Tibial nerve (tissue), 4 donors: ENCODE data around the gene LHFPL3. TPM values are rescaled to one million over a fixed set of nuclear protein-coding genes. Genes with fewer than 3 reads are reported as not detected.
"Not testable (repeated sequence)": the region's sequence is repeated elsewhere in the genome, so short reads cannot be mapped to it uniquely, and the experiment has no call there.

ENCODE experiments used
- DNase-seq, 2 donors: peaks; one replicate each; pipeline ENCODE4 v3.0.0-alpha.2; 2019; ENCODE audit warnings: low spot score in 2 of 2
- H3K27ac ChIP-seq, 4 donors: fragments of 200-600 bp; sonication (generic) in 3 of 4; one replicate each; pipeline ENCODE4 v1.5.1; 2017 to 2019; ENCODE audit warnings: mild to moderate bottlenecking in 1 of 4
- H3K27me3 ChIP-seq, 2 donors: fragments of 200-600 bp; sonication (generic) in 1 of 2; one replicate each; pipeline versions ENCODE4 v1.5.1 to v1.6.0; 2017 to 2019
- H3K36me3 ChIP-seq, 3 donors: fragments of 200-600 bp; sonication (generic); one replicate each; pipeline ENCODE4 v1.5.1; 2018 to 2019
- H3K4me1 ChIP-seq, 4 donors: fragments of 200-600 bp; sonication (generic) in 3 of 4; one replicate each; pipeline ENCODE4 v1.5.1; 2017 to 2019
- H3K4me3 ChIP-seq, 4 donors: fragments of 200-600 bp; sonication (generic) in 3 of 4; one replicate each; pipeline ENCODE4 v1.5.1; 2017 to 2019; ENCODE audit warnings: mild to moderate bottlenecking in 1 of 4, moderate library complexity in 1 of 4
- H3K9me3 ChIP-seq, 4 donors: fragments of 200-600 bp; sonication (generic) in 3 of 4; one replicate each; pipeline ENCODE4 v1.5.1; 2017 to 2019
- EP300 ChIP-seq, 2 donors: sonication (generic); formaldehyde crosslinking; IDR thresholded peaks; one replicate each; pipeline ENCODE4 v1.6.1; 2017; ENCODE audit warnings: antibody characterized with exemption in 2 of 2, mild to moderate bottlenecking in 1 of 2
- POLR2A ChIP-seq, 2 donors: fragments of 450-650 bp; IDR thresholded peaks; one replicate each; pipeline ENCODE4 v1.6.1; 2017; ENCODE audit warnings: antibody characterized with exemption in 2 of 2, mild to moderate bottlenecking in 2 of 2, moderate library complexity in 2 of 2
- WGBS, 2 donors: methylation state at CpG; one replicate each; pipeline ENCODE4 v1.1.5; 2018; 5-methylcytosine and 5-hydroxymethylcytosine counted together
- total RNA-seq, 4 donors: library from RNA; depleted of rRNA; stranded (reverse); fragments of >200 nt; gene quantifications; one replicate each; pipeline ENCODE4 v1.1.0, GENCODE V29; 2016
- TF ChIP-seq, protein P1 (sequence below), 5 experiments: fragments of 200-600 bp in 3 of 5; fragments of 450-650 bp in 2 of 5; sonication (generic) in 3 of 5; IDR thresholded peaks; one replicate each; pipeline ENCODE4 v1.5.1; 2016 to 2019; ENCODE audit warnings: antibody characterized with exemption in 5 of 5, mild to moderate bottlenecking in 3 of 5, moderate library complexity in 2 of 5

The LHFPL3 gene
- total RNA-seq: not detected

DNA sequence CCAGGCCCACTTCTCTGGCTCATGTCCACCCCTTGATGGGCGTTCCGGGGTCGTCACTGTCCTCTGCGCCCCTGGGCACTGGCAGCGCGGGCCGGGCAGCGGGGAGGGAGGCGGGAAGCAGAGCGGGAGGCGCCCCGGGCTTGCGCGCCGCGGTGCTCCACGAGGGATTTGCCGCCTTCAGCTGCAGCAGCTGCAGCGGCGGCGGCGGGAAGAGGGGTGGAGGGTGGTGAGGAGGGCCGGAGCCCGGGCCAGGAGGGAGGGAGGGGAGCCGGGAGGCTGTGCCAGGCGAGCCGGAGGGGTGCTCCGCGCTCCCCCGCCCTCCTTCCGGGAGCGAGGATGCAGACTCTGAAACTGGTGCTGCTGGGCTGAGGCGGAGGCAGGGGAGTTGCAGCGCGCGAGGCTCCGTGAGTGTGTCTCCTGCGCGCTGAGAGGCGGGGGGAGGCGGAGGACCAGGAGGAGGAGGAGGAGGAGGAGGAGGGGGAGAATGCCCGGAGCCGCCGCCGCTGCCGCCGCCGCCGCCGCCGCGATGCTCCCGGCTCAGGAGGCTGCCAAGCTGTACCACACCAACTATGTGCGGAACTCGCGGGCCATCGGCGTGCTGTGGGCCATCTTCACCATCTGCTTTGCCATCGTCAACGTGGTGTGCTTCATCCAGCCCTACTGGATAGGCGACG lies at the start of gene LHFPL3:
Gene LHFPL3, plus strand, starts transcription at position 308 of the 674 bp plus-strand sequence.
- peak within 1 kb of the TSS in 2 of 4 donors; percentile 1 to 34 for H3K4me3 ChIP-seq
- H3K4me1 ChIP-seq: peaks cover 0 to 22% (median 0%) of the 10 kb centered on the region in 4 donors
- no peak within 1 kb of the TSS for H3K27ac ChIP-seq
- WGBS, 2 donors: 0 to 1% methylated on average over 58 to 59 of the region's 62 CpGs
- no peak for DNase-seq
- peaks cover 0 to 54% of the 10 kb centered on the region in 2 donors for H3K27me3 ChIP-seq
- H3K9me3 ChIP-seq: no peaks in the 10 kb centered on the region
- no peak for TF ChIP-seq EP300 (IDR thresholded peaks at IDR 0.05)
- TF ChIP-seq, protein P1, sequence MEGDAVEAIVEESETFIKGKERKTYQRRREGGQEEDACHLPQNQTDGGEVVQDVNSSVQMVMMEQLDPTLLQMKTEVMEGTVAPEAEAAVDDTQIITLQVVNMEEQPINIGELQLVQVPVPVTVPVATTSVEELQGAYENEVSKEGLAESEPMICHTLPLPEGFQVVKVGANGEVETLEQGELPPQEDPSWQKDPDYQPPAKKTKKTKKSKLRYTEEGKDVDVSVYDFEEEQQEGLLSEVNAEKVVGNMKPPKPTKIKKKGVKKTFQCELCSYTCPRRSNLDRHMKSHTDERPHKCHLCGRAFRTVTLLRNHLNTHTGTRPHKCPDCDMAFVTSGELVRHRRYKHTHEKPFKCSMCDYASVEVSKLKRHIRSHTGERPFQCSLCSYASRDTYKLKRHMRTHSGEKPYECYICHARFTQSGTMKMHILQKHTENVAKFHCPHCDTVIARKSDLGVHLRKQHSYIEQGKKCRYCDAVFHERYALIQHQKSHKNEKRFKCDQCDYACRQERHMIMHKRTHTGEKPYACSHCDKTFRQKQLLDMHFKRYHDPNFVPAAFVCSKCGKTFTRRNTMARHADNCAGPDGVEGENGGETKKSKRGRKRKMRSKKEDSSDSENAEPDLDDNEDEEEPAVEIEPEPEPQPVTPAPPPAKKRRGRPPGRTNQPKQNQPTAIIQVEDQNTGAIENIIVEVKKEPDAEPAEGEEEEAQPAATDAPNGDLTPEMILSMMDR (IDR thresholded peaks at IDR 0.05): no peak
- no peak for TF ChIP-seq POLR2A (IDR thresholded peaks at IDR 0.05)
- H3K36me3 ChIP-seq: no peaks in the 10 kb centered on the region

DNA sequence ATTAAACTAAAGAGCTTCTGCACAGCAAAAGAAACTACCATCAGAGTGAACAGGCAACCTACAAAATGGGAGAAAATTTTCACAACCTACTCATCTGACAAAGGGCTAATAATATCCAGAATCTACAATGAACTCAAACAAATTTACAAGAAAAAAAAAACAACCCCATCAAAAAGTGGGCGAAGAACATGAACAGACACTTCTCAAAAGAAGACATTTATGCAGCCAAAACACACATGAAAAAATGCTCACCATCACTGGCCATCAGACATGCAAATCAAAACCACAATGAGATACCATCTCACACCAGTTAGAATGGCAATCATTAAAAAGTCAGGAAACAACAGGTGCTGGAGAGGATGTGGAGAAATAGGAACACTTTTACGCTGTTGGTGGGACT lies 46.7 kb upstream of the LHFPL3 start:
- H3K4me3 ChIP-seq, H3K27me3 ChIP-seq, H3K27ac ChIP-seq, H3K9me3 ChIP-seq, H3K4me1 ChIP-seq, DNase-seq, H3K36me3 ChIP-seq: not testable (repeated sequence)
- WGBS, 2 donors: 77 to 80% methylated on average over 2 of the region's 2 CpGs

- TF ChIP-seq EP300 (IDR thresholded peaks at IDR 0.05) (no peak), POLR2A (IDR thresholded peaks at IDR 0.05) (no peak)
- TF ChIP-seq, protein P1 (IDR thresholded peaks at IDR 0.05): no peak
- Histone ChIP-seq H3K4me3 (no peak overlapping the region), H3K27me3 (no peaks in the 10 kb centered on the region), H3K9me3 (no peaks in the 10 kb centered on the region), H3K27ac (no peak overlapping the region), H3K36me3 (no peaks in the 10 kb centered on the region), H3K4me1 (no peaks in the 10 kb centered on the region)
- DNase-seq: no peak
- 26 to 33% methylated on average over 1 of the region's 1 CpG for WGBS, 2 donors
Observed at GRCh38 chr7:104286839-104287238, 41.6 kb upstream of the LHFPL3 start.

GRCh38 chr7:104288137-104288536 lies 40.3 kb upstream of the LHFPL3 start:
- Histone ChIP-seq H3K4me1 (no peaks in the 10 kb centered on the region), H3K36me3 (no peaks in the 10 kb centered on the region), H3K9me3 (no peaks in the 10 kb centered on the region), H3K4me3 (no peak overlapping the region), H3K27ac (no peak overlapping the region), H3K27me3 (no peaks in the 10 kb centered on the region)
- TF ChIP-seq, protein P1 (IDR thresholded peaks at IDR 0.05): no peak
- TF ChIP-seq EP300 (IDR thresholded peaks at IDR 0.05) (no peak), POLR2A (IDR thresholded peaks at IDR 0.05) (no peak)
- DNase-seq: no peak
- 87 to 98% methylated on average over 1 of the region's 1 CpG for WGBS, 2 donors

DNA sequence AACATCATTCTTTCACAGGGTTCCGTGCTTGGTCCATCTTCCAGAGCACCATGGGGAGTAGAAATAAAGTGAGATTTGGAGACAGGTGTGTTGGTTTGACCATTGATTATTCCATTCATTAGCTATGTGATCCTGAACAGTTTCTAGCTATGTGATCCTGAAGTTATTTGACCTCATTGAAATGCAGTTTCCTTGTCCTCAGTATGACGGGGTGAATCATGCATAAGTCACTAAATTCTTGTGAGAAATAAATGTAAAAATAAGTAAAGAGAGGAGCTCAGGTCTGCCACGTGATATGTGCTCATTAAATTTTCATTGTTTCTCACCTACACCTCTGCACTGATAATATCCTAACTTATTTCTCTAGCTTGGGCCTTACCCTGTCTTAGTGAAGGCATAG lies 34.1 kb upstream of the LHFPL3 start:
- Histone ChIP-seq H3K4me1 (no peaks in the 10 kb centered on the region), H3K27ac (no peak overlapping the region), H3K36me3 (no peaks in the 10 kb centered on the region), H3K27me3 (no peaks in the 10 kb centered on the region), H3K4me3 (no peak overlapping the region), H3K9me3 (no peaks in the 10 kb centered on the region)
- WGBS, 2 donors: 77% methylated on average over 3 of the region's 3 CpGs
- TF ChIP-seq, protein P1 (IDR thresholded peaks at IDR 0.05): no peak
- TF ChIP-seq POLR2A (IDR thresholded peaks at IDR 0.05) (no peak), EP300 (IDR thresholded peaks at IDR 0.05) (no peak)
- no peak for DNase-seq
